HG03469 (cell line): ENCODE results near the gene MACF1.
"Not testable (repeated sequence)": the region's sequence is repeated elsewhere in the genome, so short reads cannot be mapped to it uniquely, and the experiment has no call there.

Experiments used
- ATAC-seq: cut with Tn5 transposase; IDR thresholded peaks from one replicate; pipeline ENCODE4 v1.9.1; 2021; ENCODE audit warnings: mild to moderate bottlenecking, moderate library complexity, moderate number of reproducible peaks; ENCODE audit not compliant: unreplicated experiment

MACF1 gene

DNA sequence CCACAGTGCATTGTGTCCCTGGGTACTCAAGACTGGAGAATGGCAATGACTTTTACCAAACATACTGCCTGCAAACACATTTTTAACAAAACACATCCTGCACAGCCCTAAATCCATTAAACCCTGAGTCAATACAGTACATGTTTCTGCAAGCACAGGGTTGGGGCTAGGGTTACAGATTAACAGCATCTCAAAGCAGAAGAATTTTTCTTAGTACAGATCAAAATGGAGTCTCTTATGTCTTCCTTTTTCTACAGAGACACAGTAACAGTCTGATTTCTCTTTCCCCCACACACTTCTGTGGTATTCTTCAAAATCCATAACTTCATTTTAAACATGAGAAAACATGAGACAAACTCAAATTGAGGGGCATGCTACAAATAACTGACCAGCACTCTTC is 300.8 kb downstream of the MACF1 start:
- no peak for ATAC-seq

DNA sequence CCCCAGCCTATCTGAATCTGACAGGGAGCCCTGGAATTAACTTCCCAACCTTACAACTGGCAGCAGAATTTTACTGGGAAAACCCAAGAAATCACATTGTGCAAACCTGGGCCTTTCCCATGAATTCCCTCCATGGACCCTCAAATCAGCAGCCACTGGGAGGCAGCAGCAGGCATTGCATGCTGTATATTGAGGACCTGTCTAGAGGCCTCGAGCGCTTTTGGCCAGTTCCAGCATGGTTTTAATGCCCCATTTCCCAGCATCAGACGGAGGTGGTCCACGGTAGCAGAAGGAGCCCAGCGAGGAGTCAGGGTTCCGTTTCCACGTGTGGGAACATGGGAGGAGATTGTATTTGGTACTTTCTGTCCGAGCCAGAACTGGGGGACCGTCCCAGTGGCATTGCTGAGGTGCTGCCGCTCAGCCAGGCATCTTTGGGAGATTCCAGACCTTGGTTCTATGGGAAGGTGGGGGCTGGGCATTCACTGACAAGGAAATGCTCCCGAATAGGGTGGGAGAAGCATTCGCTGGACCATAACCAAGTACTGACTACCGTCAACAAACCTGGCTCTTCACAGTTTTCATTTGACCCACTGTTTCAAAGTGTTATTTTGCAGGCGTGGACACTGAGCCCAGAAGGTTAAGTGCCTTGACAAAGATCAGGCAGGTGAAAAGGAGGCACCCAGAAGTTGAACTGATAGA is 302.9 kb downstream of the MACF1 start:
- ATAC-seq: no peak

DNA sequence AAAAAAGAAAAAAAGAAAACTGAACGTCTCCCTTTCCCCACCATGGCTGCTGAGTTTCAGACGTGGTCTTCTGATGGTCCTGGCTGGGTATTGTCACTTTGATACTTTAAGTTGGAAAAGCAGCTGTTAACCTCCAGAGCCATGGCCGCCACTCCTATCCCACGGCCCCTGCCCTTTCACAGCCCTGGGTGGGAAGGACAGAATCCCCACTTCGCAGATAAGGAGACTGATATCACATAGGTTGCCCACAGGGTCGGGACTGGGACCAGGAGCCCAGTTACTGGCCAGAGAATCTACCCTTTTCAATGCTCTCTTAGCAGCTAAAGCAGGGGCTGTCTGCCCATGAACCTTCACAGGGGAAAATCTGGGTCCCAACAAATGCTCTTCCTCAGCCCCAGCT is 303.8 kb downstream of the MACF1 start:
- ATAC-seq: no peak

DNA sequence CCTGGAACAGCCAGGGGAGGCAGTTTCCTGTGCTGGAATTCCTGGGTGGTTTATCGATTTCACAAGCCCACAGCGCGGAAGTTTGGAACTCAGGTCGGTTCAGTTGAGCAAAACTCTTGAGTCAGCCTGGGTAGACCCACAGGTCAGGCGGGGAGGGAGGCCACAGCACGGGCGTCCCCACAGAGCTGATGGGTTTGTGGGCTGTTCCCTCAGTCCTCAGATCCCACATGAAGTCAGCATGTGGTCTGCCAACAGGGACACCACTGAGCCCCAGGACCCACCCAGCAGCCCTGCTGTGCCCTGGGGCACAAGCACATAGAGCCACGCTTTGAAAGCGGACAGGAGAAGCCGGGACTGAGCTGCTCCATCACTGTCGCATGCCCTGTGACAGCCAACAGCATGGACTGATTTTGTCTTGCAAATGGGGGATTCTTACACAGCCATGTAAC is 304.4 kb downstream of the MACF1 start:
- ATAC-seq: no peak

DNA sequence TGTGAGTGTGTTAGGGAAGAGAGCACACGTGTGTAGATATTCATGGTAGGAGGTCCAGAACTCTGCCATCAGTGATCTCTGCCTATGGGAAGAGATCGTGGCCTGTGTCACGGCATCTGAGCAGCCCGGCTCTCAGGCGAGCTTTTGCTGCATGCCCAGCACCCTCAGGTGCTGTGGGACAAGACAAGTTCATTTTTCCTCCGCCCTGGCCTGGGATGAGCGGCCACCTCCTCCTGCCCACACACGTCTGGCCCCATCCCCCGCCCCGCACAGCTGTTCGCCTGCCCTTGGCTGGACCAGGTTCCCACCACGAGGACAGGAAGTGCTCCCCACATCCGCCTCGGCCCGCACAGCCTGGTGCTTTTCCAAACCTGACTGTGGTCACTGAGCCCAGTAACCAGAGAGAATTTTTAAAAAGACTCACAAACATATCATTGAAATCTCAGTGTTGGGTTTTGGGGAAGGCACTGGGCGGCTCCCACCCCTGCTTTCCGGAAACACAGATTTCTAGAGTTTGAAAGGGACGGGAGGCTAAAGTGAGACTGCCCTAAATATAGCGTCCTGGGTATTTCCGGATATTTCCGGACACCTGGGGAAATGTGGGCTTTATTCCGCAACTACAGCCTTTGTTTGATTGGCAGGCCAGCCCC is 305.0 kb downstream of the MACF1 start:
- ATAC-seq: no peak

DNA sequence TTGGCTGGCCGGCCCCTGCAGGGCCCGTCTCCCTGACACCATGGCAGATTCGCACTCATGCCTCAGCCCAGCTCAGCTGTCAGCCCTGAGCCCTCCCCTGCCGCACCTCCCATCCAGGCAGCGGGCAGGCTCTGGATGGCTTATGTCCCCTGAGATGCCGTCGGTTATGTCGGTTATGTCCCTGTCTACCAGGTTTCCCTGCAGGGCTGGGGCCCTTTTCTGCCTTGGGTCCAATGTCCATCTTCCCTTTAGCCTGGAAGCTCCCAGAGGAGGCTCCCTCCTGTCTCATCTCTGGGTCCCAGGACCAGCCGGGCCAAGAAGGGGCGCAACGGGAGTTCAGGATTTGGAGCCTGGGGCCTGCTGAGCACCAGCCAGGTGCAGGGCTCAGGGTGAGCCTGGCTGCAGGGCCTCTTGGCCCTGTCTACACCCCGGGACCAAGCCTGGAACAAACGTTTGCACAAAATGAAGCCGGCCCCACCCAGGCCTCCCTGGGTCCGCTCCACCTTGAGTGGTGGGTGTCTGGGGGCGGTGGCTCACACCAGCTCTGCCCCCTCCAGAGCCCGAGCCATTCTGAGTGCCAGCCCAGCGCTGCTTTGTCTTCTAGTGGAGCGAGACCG is 306.2 kb downstream of the MACF1 start:
- ATAC-seq: not testable (repeated sequence)

DNA sequence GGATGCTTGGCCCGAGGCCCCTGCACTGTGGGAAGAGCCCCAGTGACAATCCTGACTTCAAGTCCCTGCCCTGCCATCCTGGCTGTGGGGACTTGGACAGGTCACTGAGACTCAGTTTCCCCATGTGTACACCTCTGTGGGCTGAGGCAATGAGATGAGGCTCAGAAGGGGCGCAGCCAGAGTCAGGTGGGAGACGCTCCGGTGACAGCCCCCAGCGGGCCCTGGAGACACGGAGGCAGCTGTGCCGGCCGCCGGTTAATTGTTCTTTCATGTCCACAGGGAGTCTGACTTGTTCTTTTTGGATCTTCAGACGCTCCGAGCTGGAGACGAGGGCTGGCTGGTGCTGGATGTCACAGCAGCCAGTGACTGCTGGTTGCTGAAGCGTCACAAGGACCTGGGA is 307.0 kb downstream of the MACF1 start:
- ATAC-seq: not testable (repeated sequence)

DNA sequence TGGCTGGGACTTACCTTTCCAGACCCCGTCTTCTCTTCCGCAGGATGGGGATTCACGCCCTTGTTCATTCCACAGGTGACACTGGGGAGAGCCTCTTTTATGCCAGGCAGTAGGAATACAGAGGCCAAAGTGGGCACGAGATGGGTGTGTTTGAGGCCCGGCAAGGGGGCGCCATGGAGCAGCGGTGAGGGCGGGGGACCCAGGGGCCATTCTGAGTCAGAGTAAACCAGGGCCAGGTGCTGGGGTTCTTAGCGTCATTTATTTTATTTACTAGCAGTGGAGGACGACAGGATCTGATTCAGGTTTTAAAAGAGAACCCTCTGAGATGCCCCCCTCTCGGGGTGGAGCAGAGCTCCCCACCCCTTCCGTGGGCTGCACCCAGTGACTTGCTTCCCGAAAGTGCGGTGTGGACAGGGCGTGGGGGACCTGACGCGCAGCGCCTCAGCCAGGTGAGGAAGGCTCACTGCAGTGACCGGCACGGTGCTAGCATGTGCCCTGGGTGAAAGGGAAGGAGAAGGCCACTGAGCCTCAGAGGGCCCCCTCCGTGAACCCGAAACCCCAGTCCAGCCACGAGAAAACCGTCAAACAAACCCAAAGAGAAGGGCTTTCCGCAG is 307.8 kb downstream of the MACF1 start:
- not testable (repeated sequence) for ATAC-seq

DNA sequence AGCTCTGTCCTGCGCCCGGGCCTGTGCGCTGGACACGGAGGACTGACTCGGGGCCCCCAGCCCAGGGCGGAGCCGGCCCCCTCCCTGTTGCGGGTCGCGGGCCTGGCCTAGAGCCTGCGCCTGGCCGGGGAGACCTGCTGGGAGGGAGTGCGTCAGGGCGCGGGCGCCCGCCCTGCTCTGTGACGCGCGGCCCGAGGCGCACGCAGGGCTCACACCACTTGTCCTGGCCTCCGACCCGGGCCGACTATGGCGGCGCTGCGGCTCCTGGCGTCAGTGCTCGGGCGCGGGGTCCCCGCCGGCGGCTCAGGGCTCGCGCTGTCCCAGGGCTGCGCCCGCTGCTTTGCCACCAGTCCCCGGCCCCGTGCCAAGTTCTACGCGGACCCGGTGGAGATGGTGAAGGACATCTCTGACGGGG is 310.2 kb downstream of the MACF1 start:
- not testable (repeated sequence) for ATAC-seq

DNA sequence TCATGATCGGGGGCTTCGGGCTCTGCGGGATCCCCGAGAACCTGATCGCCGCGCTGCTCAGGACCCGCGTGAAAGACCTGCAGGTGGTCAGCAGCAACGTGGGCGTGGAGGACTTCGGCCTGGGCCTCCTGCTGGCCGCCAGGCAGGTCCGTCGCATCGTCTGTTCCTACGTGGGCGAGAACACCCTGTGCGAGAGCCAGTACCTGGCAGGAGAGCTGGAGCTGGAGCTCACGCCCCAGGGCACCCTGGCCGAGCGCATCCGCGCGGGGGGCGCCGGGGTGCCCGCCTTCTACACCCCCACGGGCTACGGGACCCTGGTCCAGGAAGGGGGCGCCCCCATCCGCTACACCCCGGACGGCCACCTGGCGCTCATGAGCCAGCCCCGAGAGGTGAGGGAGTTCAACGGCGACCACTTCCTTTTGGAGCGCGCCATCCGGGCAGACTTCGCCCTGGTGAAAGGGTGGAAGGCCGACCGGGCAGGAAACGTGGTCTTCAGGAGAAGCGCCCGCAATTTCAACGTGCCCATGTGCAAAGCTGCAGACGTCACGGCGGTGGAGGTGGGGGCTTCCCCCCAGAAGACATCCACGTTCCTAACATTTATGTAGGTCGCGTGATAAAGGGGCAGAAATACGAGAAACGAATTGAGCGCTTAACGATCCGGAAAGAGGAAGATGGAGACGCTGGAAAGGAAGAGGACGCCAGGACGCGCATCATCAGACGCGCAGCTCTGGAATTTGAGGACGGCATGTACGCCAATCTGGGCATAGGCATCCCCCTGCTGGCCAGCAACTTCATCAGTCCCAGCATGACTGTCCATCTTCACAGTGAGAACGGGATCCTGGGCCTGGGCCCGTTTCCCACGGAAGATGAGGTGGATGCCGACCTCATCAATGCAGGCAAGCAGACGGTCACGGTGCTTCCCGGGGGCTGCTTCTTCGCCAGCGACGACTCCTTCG is 310.9 kb downstream of the MACF1 start:
- ATAC-seq: not testable (repeated sequence)

DNA sequence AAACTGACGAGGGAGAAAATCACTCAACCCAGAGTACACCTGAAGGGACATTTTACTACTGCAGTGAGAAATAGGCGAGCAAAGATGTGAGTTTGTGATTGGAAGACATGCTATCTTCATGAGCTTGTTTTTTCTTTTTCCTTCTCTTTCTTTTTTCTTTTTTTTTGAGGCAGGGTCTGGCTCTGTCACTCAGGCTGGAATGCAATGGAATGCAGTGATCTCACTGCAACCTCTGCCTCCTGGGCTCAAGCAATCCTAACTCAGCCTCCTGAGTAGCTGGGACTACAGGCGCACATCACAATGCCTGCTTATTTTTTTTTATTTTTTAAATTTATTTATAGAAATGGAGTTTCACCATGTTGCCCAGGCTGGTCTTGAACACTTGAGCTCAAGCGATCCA is 312.3 kb downstream of the MACF1 start:
- ATAC-seq: not testable (repeated sequence)

DNA sequence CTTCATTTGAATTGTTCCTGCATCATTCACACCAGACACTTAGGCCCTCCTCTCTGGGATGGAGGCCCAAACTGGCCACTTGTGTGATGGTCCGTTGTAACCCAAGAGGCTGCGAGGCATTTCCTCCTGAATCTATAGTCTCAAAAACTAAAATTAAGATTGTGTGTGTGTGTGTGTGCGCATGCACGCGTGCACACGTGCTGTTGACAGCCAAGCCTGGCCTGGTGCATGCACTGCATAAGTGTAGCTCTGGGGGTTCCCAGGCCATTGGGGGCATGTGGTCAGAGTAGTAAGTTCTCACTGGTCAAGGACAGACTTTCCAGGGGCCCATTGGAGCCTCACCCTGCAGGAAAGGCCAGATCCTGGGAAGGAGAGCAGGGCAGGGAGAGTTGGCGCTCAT is 313.4 kb downstream of the MACF1 start:
- not testable (repeated sequence) for ATAC-seq

DNA sequence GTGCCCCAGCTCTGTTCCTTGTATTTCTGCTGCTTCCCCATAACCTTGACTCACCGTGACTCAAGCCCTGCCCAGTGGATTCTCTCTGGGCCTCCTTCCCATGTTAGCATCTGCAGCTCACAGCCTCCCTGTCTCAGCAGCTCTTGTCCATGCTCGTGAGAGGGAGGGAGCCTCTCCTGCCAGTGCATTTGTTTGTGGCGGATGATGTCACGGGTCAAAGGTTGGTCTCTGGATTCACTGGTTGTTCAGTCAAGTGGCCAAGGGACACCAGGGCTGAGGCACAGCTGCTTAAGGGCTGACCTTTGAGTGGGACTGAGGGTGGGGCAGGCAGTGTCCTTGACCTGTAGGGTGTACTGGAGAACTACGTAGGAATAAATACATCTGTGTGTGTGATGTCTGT is 314.9 kb downstream of the MACF1 start:
- not testable (repeated sequence) for ATAC-seq

DNA sequence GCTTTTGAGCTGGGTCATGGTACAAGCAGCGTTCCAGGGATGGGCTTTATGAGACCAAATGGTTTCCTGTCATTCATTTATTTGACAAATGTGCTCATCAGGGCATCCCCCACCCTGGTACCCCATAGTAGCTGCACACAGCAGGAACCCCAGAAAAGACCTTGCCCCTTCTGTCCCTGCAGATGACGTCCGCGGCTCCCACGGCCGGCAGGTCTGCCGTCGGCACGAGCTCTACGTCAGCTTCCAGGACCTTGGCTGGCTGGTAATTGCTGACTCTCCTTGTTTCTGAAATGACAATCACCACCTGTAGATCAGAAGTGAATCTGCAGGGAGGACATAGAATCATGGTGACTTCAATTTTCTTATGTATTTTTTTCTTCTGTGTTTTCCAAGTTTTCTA is 317.7 kb downstream of the MACF1 start:
- not testable (repeated sequence) for ATAC-seq

DNA sequence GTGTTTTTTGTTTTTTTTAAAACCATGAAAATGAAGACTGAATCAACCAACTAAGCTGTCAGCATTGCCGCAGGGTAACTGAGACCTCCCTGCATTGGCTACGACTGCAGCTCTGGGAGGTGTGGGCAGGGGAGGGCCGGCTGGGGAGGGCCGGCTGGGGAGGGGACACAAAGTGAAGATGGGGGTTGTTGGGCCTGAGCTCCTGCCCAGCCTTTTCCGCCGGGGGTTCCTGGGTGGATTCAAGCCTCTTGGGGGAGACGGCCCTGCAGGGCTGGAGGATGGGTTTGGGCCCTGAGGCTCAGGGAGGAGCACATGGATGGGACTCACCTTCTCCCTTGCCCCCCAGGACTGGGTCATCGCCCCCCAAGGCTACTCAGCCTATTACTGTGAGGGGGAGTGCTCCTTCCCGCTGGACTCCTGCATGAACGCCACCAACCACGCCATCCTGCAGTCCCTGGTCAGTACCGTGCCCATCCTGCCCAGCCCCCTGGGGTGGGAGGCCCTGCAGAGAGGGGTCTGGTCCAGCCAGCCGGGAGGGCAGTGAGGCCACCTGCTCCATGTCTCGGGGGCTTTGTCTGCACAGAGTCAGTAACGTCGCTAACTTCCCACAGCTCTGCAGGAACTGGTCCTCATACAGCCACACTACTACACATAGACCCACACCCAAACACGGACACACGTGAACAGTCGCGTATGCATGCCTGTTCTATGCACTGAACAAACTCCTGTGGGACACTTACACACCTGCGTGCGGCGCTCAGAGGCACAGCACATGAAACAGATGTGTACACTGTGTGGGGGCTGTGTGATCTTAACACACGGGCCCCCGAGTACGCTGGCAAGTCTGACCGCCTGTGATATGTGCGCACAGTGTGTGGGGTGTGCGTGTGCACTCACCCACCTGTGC is 318.4 kb downstream of the MACF1 start:
- ATAC-seq: no peak

DNA sequence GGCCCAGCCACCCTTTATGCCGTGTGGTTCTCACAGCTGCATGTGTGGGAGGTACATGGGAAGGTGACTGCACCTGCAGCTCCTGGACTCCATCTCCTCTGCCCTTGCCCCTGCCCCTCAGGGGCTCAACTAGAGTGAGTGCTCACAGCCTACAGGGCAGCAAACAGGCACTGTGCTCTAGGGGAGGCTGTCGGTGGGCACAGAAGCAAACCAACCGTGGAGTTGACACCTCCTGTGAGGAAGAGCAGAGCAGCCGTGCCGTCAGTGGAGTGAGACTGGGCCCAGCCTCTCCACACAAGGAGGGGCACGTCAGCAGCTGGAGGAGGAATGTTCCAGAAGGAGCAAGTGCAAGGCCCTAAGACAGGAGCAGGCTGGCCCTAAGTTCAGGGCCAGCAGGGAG is 319.7 kb downstream of the MACF1 start:
- no peak for ATAC-seq

DNA sequence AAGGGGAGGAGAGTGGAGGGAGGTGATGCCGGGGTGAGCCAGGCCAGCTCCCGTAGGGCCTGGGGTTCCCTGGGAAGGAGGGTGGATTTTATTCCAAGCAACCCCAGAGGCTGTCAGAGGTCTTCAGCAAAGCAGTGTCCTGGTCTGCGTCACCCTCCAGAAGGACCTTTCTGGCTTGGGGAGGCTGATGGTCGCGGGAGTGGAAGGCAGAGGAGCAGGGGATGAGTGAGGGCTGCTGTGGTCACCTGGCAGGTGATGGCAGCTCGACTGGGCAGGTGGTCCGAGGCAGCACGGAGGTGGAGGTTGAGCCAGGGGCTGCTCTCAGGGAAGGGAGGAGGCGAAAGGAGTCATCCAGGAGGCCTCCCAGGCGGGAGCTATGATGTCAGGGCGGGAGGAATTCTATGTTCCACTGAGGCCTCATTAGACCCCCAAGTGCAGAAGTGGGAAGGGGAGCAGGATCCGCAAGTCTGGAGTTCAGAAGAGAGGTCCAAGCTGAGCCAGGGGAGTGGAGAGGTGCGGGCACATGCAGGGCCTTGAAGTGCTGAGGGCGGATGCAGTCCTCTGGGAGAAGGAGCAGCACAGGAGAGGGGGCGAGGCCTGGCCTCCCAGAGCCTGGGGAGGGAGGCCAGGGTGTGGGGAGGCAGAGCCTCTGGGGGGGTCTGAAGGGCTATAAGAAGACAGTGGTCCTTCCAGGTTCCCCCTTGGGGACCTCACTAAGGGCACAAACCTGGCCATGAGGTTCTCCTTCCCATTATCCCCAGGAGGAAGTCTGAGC is 320.3 kb downstream of the MACF1 start:
- no peak for ATAC-seq

DNA sequence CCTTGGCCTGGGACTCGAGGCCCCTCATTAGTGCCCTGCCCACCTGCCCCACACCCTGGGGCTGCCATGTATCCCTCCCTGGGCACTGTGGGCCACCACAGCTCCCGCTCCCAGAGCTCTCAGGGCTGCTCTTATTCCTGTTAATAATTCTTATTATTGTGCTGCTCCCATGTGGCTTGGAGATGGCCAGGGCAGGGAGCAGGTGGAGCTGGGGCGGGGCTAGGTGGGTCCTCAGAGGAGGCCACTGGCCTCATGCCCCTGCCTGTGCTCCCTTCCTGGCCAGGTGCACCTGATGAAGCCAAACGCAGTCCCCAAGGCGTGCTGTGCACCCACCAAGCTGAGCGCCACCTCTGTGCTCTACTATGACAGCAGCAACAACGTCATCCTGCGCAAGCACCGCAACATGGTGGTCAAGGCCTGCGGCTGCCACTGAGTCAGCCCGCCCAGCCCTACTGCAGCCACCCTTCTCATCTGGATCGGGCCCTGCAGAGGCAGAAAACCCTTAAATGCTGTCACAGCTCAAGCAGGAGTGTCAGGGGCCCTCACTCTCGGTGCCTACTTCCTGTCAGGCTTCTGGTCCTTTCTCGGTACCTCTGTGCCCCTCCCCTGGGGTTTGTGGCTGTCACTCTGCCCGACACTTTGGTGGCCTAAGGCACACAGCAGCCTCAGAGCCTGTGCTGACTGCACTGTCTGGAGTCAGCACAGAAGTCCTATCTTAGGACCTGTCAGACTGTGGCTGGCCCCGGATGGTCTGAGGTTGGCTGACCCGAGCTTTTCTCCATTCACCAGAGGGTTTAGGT is 321.1 kb downstream of the MACF1 start:
- no peak for ATAC-seq
